HFFc6 (cell line): ENCODE results near the gene SLC6A17. TPM values are rescaled to one million over a fixed set of nuclear protein-coding genes. Genes with fewer than 3 reads are reported as not detected.
A peak's percentile ranks its signal among the peaks of the same experiment; 100 is the strongest.

Experiments used
- DNase-seq: peaks from one replicate; pipeline ENCODE4 v3.0.0-alpha.2; 2018
- H3K27ac Mint-ChIP-seq: 2 replicates; pipeline ENCODE4 v1.8.0; 2020; ENCODE audit warnings: mild to moderate bottlenecking, mixed read lengths
- H3K27me3 Mint-ChIP-seq: 2 replicates; pipeline ENCODE4 v1.8.0; 2021; ENCODE audit warnings: mild to moderate bottlenecking, moderate library complexity, mixed read lengths; ENCODE audit not compliant: insufficient read depth
- H3K36me3 Mint-ChIP-seq: 2 replicates; pipeline ENCODE4 v1.8.0; 2021; ENCODE audit warnings: low read depth, mixed read lengths
- H3K4me1 Mint-ChIP-seq: 2 replicates; pipeline ENCODE4 v1.8.0; 2020; ENCODE audit warnings: low read depth, mixed read lengths
- H3K4me3 Mint-ChIP-seq: 2 replicates; pipeline ENCODE4 v1.8.0; 2020; ENCODE audit warnings: mild to moderate bottlenecking, moderate library complexity, mixed read lengths
- H3K9me3 Mint-ChIP-seq: 2 replicates; pipeline ENCODE4 v1.8.0; 2020; ENCODE audit warnings: mild to moderate bottlenecking, mixed read lengths
- total RNA-seq, 6 experiments: library from RNA; stranded (reverse); fragmentation: NEBNext Ultra II Directional; extraction: Animal tissue kit (Norgen Biotek cat#: 25700); gene quantifications; 2 replicates in 1 of 6; 3 replicates in 5 of 6; pipeline ENCODE4 v1.2.3, GENCODE V29; 2021
- TF ChIP-seq, protein P1 (sequence below): fragments of 200-600 bp; sonication (generic); IDR thresholded peaks from 2 replicates; pipeline ENCODE4 v1.5.0; 2021; ENCODE audit warnings: antibody characterized with exemption, mild to moderate bottlenecking

Gene SLC6A17
- total RNA-seq, 6 experiments from 2014 or later, result 1.7 to 5.3 (median 2.0) TPM

- peaks cover 2% of the 10 kb centered on the region; the same call in 1 of the 2 replicates for H3K27me3 Mint-ChIP-seq
These were observed 62.2 kb downstream of the SLC6A17 start for GRCh38 chr1:110212169-110213142.

DNA sequence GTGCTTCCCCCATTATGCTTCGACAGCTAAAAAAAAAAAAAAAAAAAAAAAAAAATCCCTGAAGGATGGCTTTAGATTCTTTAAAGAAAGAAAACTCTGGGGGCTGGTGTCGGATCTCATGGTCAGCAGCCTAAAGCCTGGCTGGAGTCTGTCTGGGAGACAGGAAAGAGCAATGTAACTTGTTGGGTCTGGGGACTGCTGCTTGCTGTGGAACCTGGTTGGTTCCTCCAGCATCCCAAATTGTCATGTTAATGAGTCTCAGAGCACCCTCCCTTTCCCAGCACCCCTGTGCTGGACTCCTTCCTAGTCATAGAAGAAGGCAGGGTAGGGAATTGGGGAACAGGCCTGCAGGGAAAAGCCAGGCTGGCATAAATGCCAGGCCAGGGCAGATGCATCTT lies 62.8 kb downstream of the SLC6A17 start:
- Mint-ChIP-seq H3K4me3 (peak overlapping the region; percentile 66), H3K36me3 (no peaks in the 10 kb centered on the region; the same call in 1 of the 2 replicates), H3K9me3 (no peaks in the 10 kb centered on the region), H3K27me3 (peaks cover 2% of the 10 kb centered on the region; the same call in 1 of the 2 replicates), H3K4me1 (peaks cover 40% of the 10 kb centered on the region), H3K27ac (no peak overlapping the region)
- no peak for DNase-seq
- TF ChIP-seq, protein P1, sequence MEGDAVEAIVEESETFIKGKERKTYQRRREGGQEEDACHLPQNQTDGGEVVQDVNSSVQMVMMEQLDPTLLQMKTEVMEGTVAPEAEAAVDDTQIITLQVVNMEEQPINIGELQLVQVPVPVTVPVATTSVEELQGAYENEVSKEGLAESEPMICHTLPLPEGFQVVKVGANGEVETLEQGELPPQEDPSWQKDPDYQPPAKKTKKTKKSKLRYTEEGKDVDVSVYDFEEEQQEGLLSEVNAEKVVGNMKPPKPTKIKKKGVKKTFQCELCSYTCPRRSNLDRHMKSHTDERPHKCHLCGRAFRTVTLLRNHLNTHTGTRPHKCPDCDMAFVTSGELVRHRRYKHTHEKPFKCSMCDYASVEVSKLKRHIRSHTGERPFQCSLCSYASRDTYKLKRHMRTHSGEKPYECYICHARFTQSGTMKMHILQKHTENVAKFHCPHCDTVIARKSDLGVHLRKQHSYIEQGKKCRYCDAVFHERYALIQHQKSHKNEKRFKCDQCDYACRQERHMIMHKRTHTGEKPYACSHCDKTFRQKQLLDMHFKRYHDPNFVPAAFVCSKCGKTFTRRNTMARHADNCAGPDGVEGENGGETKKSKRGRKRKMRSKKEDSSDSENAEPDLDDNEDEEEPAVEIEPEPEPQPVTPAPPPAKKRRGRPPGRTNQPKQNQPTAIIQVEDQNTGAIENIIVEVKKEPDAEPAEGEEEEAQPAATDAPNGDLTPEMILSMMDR, result no peak

More at GRCh38 chr1:110212169-110213142, 62.2 kb downstream of the SLC6A17 start:
- peak overlapping the region; percentile 47; the same call in 1 of the 2 replicates for H3K27ac Mint-ChIP-seq
- no peaks in the 10 kb centered on the region for H3K9me3 Mint-ChIP-seq
- no peak for DNase-seq
- no peaks in the 10 kb centered on the region for H3K36me3 Mint-ChIP-seq
- H3K4me3 Mint-ChIP-seq, result peak overlapping the region; percentile 85
- TF ChIP-seq, protein P1, result no peak
- peaks cover 40% of the 10 kb centered on the region for H3K4me1 Mint-ChIP-seq

- H3K4me3 Mint-ChIP-seq, result no peak overlapping the region; the same call in 1 of the 2 replicates
- H3K4me1 Mint-ChIP-seq, result peaks cover 32% of the 10 kb centered on the region
- DNase-seq, result no peak
- H3K36me3 Mint-ChIP-seq, result no peaks in the 10 kb centered on the region; the same call in 1 of the 2 replicates
- H3K27me3 Mint-ChIP-seq, result peaks cover 2% of the 10 kb centered on the region; the same call in 1 of the 2 replicates
- H3K9me3 Mint-ChIP-seq, result no peaks in the 10 kb centered on the region
- H3K27ac Mint-ChIP-seq, result no peak overlapping the region; the same call in 1 of the 2 replicates
- TF ChIP-seq, protein P1, result no peak
These were observed 64.4 kb downstream of the SLC6A17 start for GRCh38 chr1:110214454-110215404.

DNA sequence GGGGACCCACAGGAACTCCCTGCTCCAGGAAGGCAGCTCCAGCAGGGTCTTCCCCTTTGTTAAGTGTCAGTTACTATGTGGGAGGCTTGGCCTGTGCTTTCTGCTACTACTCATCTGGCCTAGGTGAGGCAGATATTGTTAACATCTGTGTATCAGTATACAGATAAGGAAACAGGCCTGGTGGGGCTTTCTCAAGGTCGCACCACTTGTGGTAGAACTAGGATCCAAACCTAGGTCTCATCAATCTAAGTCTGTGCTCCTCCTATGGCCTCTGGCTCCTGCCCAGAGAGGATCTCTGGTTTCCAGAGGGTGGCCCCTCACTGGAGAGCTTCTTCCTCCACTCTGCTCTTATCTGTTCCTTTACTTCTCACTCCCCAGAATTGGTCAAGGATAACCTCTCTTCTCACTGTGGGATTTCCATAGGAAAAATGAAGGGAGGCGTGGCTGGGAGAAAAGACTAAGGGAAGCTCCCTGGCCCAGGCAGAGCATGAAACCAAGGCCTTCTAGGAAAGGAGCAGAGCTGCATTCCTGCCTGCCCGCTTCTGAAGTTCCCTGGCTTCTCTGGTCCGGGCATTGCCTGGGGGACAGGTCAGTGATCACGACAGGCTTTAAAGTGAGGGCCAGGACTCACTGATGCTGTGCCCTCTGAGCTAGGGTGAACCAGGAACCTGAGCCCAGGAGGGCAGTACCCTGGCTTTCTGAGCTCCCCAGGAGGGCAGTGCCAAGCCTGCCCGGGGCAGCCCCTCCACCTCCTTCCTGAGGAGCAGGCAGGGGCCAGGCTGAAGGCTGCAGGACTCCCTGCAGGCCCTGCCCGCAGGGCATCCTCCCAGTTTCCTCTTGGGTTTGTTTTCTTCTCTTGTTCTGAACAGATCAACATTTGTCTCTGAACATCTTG lies 65.6 kb downstream of the SLC6A17 start:
- Mint-ChIP-seq H3K27ac (no peak overlapping the region), H3K4me3 (no peak overlapping the region), H3K4me1 (peaks cover 31% of the 10 kb centered on the region), H3K36me3 (no peaks in the 10 kb centered on the region; the same call in 1 of the 2 replicates), H3K27me3 (peaks cover 4% of the 10 kb centered on the region; the same call in 1 of the 2 replicates), H3K9me3 (no peaks in the 10 kb centered on the region)
- no peak for DNase-seq
- TF ChIP-seq, protein P1, result no peak
